ENCODE results near the gene C12orf42. TPM values are rescaled to one million over a fixed set of nuclear protein-coding genes. Genes with fewer than 3 reads are reported as not detected.

Gene C12orf42
- polyA plus RNA-seq, 6 donors from 2014 or later: 28.7 to 41.4 (median 34.2) TPM

GRCh38 chr12:103257763-103258162 is 238.0 kb downstream of the C12orf42 start:
- H3K27me3 Mint-ChIP-seq: peaks cover 0 to 5% (median 0%) of the 10 kb centered on the region in 3 donors
- ATAC-seq (ENCODE audit: low read depth in 2 of 2) (no peak), DNase-seq (no peak)
- peaks cover 0 to 6% of the 10 kb centered on the region in 2 donors for H3K36me3 Mint-ChIP-seq
- peak overlapping the region in 1 of 6 donors; percentile 44 for H3K27ac Mint-ChIP-seq
- no peaks in the 10 kb centered on the region for H3K4me1 Mint-ChIP-seq
- H3K4me3 Mint-ChIP-seq: no peak overlapping the region
- peaks cover 0 to 26% (median 9%) of the 10 kb centered on the region in 7 donors for H3K9me3 Mint-ChIP-seq

Other genes with a start within 250 kb of the C12orf42 start
- gene STAB2, start 91.3 kb upstream of the C12orf42 start, polyA plus RNA-seq (ENCODE audit: low read depth in 6 of 6): not detected